Measurements from ENCODE around the gene SORBS1.

GRCh38 chr10:95566136-95566535 is 5.0 kb upstream of the SORBS1 start:
- TF ChIP-seq CTCF (IDR thresholded peaks at IDR 0.05; ENCODE audit: insufficient read depth, low read depth, low read length) (no peak), EZH2 (IDR thresholded peaks at IDR 0.05; ENCODE audit: insufficient read depth, low read length) (no peak)

Data from astrocyte (in vitro differentiated cells and primary cell).